CD4-positive, alpha-beta T cell treated with Interleukin-17A for 4 hours (primary cell): ENCODE results near the gene MORC1.
A peak's percentile ranks its signal among the peaks of the same experiment; 100 is the strongest.

Source experiments
- DNase-seq: peaks from one replicate; pipeline ENCODE4 v3.0.0-alpha.2; 2020; ENCODE audit warnings: mixed read lengths

MORC1 gene

GRCh38 chr3:108936924-108937689 is 180.8 kb downstream of the MORC1 start:
- no peak for DNase-seq

- DNase-seq, result no peak
Observed at GRCh38 chr3:108931035-108931434, 186.9 kb downstream of the MORC1 start.

GRCh38 chr3:108918866-108919265 is 199.1 kb downstream of the MORC1 start:
- DNase-seq, result no peak

GRCh38 chr3:108914774-108915641 is 202.9 kb downstream of the MORC1 start:
- peak; percentile 72 for DNase-seq

GRCh38 chr3:108909799-108910198 is 208.1 kb downstream of the MORC1 start:
- DNase-seq, result no peak
